ENCODE measurements around the gene ZBTB46. TPM values are rescaled to one million over a fixed set of nuclear protein-coding genes. Genes with fewer than 3 reads are reported as not detected.

Gene ZBTB46
- total RNA-seq, 2 donors from 2014 or later = 7.9 to 12.2 TPM

GRCh38 chr20:63755933-63756647 lies 75.0 kb downstream of the ZBTB46 start:
- TF ChIP-seq POLR2A (IDR thresholded peaks at IDR 0.05) (no peak), POLR2AphosphoS5 (IDR thresholded peaks at IDR 0.05) (no peak)
- TF ChIP-seq, protein P1, sequence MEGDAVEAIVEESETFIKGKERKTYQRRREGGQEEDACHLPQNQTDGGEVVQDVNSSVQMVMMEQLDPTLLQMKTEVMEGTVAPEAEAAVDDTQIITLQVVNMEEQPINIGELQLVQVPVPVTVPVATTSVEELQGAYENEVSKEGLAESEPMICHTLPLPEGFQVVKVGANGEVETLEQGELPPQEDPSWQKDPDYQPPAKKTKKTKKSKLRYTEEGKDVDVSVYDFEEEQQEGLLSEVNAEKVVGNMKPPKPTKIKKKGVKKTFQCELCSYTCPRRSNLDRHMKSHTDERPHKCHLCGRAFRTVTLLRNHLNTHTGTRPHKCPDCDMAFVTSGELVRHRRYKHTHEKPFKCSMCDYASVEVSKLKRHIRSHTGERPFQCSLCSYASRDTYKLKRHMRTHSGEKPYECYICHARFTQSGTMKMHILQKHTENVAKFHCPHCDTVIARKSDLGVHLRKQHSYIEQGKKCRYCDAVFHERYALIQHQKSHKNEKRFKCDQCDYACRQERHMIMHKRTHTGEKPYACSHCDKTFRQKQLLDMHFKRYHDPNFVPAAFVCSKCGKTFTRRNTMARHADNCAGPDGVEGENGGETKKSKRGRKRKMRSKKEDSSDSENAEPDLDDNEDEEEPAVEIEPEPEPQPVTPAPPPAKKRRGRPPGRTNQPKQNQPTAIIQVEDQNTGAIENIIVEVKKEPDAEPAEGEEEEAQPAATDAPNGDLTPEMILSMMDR (IDR thresholded peaks at IDR 0.05) = no peak
- no peak overlapping the region for H3K4me3 ChIP-seq
- no peaks in the 10 kb centered on the region for H3K9me3 ChIP-seq
- H3K27ac ChIP-seq = no peak overlapping the region
- H3K36me3 ChIP-seq = no peaks in the 10 kb centered on the region
- H3K4me1 ChIP-seq (replicated peaks) = no peaks in the 10 kb centered on the region
- WGBS = 73% methylated on average over 18 of the region's 18 CpGs
- intact Hi-C loops (cut with DNase I) = no loop called here
- no peak for DNase-seq (ENCODE audit: low spot score)
- H3K27me3 ChIP-seq (replicated peaks; ENCODE audit: insufficient read depth) = no peaks in the 10 kb centered on the region

DNA sequence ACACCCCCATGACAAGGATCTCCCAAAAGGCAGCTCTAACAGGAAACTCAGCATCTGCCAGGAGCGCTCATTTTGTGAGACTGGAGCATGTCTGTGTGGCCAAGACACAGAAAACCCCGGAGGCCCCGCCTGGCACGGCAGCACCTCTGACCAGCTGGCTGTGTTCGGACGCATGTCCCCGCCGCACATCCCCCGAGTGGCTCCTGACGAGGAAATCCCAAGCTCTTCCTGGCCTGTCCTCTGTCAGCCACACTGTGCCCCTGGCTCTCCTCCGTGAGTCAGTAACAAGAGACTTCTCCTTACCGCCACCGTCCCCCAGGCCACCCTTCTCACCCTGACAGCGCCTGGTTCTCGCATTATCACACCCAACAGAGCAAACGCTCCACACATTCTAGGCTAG lies 77.1 kb downstream of the ZBTB46 start:
- whole genome bisulfite sequencing = 67% methylated on average over 16 of the region's 16 CpGs
- intact Hi-C loops (cut with DNase I) = no loop called here
- Histone ChIP-seq H3K36me3 (no peaks in the 10 kb centered on the region), H3K4me1 (replicated peaks) (no peaks in the 10 kb centered on the region), H3K9me3 (no peaks in the 10 kb centered on the region), H3K27me3 (replicated peaks; ENCODE audit: insufficient read depth) (no peaks in the 10 kb centered on the region), H3K27ac (no peak overlapping the region), H3K4me3 (no peak overlapping the region)
- TF ChIP-seq POLR2AphosphoS5 (IDR thresholded peaks at IDR 0.05) (no peak), POLR2A (IDR thresholded peaks at IDR 0.05) (no peak)
- TF ChIP-seq, protein P1 (IDR thresholded peaks at IDR 0.05) = no peak
- no peak for DNase-seq (ENCODE audit: low spot score)

DNA sequence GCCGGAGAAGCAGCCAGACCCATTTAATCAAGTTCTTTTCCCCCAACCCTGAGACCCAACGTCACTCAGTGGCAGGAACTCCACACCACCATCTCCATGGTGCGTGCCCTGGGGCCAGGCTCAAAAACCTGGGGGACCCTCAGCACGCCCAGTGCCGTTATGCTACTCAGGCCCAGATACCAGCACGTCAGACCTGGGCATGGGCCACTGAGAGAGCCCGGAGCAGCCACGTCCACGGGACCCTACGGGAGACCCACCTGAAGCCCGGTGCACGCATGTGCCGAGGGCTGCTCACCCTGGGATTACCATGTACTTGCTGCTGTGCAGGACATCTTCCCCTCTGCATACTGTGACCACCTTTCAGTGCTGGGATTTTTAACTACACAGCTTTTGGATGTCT lies 77.7 kb downstream of the ZBTB46 start:
- no peaks in the 10 kb centered on the region for H3K9me3 ChIP-seq
- TF ChIP-seq, protein P1 (IDR thresholded peaks at IDR 0.05) = no peak
- TF ChIP-seq POLR2AphosphoS5 (IDR thresholded peaks at IDR 0.05) (no peak), POLR2A (IDR thresholded peaks at IDR 0.05) (no peak)

GRCh38 chr20:63752411-63753101 lies 78.5 kb downstream of the ZBTB46 start:
- Histone ChIP-seq H3K4me1 (replicated peaks) (no peaks in the 10 kb centered on the region), H3K4me3 (no peak overlapping the region), H3K27me3 (replicated peaks; ENCODE audit: insufficient read depth) (no peaks in the 10 kb centered on the region), H3K36me3 (no peaks in the 10 kb centered on the region), H3K9me3 (no peaks in the 10 kb centered on the region), H3K27ac (no peak overlapping the region)
- no peak for DNase-seq (ENCODE audit: low spot score)
- TF ChIP-seq POLR2AphosphoS5 (IDR thresholded peaks at IDR 0.05) (no peak), POLR2A (IDR thresholded peaks at IDR 0.05) (no peak)
- TF ChIP-seq, protein P1 (IDR thresholded peaks at IDR 0.05) = no peak
- 96% methylated on average over 37 of the region's 50 CpGs for WGBS
- intact Hi-C loops (cut with DNase I) = no loop called here

More for the DNA sequence above, 77.7 kb downstream of the ZBTB46 start:
- H3K4me1 ChIP-seq (replicated peaks) = no peaks in the 10 kb centered on the region
- H3K27ac ChIP-seq = no peak overlapping the region
- H3K4me3 ChIP-seq = no peak overlapping the region
- no peaks in the 10 kb centered on the region for H3K27me3 ChIP-seq (replicated peaks; ENCODE audit: insufficient read depth)
- 94% methylated on average over 13 of the region's 13 CpGs for WGBS
- intact Hi-C loops (cut with DNase I) = no loop called here
- H3K36me3 ChIP-seq = no peaks in the 10 kb centered on the region
- DNase-seq (ENCODE audit: low spot score) = no peak

All from prostate gland (tissue), 2 donors.